ENCODE data around the gene SLC6A3.

SLC6A3 gene

DNA sequence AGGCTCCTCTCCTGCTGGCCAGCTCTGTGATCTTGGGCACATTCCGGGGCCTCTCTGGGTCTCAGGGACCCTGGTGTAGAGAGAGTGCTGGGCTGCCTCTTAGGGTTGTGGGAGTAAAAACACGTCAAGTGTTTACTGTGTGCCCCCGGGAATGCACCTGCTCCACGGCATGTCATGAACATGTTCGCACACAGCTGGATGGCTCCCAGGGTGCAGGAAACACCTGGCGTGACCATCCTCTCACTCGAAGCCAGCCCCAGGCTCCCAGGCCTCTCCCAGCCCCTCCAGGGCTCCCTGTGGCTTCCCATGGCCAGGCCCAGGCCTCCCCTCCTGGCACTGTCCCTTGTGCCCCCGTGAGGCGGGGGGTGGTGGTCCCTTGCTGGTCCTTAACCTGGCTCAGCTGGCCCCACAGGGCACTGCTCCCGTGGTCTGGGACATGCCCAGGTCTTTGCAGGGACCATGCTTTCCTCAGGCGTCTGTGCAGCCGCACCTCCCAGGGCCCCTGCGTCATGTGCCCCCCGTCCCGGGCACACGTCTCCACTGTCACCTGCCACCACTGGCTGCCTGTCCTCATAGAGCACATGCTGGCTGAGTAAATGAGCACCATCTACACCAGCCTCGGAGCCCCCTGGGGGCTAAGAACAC, 44.9 kb downstream of the SLC6A3 start:
- no peak for DNase-seq (ENCODE audit: low read depth)
- TF ChIP-seq, protein P1, sequence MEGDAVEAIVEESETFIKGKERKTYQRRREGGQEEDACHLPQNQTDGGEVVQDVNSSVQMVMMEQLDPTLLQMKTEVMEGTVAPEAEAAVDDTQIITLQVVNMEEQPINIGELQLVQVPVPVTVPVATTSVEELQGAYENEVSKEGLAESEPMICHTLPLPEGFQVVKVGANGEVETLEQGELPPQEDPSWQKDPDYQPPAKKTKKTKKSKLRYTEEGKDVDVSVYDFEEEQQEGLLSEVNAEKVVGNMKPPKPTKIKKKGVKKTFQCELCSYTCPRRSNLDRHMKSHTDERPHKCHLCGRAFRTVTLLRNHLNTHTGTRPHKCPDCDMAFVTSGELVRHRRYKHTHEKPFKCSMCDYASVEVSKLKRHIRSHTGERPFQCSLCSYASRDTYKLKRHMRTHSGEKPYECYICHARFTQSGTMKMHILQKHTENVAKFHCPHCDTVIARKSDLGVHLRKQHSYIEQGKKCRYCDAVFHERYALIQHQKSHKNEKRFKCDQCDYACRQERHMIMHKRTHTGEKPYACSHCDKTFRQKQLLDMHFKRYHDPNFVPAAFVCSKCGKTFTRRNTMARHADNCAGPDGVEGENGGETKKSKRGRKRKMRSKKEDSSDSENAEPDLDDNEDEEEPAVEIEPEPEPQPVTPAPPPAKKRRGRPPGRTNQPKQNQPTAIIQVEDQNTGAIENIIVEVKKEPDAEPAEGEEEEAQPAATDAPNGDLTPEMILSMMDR (IDR thresholded peaks at IDR 0.05; ENCODE audit: insufficient read depth, low read depth, low read length, missing control alignments), result no peak
- no peak overlapping the region for H3K4me3 ChIP-seq (ENCODE audit: low read length)

DNA sequence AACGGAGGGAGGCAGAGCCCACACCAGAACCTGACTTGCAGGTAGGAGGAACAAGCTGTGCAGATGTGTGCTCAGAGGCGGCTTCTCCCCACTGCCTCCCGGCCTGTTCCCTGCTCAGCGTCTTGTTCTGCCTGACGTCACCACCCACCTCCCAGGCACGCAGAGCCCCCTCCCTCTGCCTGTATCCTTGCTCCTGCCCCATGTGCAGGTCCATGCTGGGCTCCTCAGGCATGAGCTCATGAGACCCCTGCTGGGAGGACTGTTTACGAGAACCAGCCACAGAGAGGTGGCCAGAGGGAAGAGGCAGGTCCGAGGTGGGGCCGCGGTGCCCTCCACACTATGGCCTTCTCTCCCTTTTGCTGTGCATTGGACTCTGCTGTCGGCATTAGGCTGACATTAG, 45.5 kb downstream of the SLC6A3 start:
- no peak for DNase-seq (ENCODE audit: low read depth)
- no peak overlapping the region for H3K4me3 ChIP-seq (ENCODE audit: low read length)
- TF ChIP-seq, protein P1 (IDR thresholded peaks at IDR 0.05; ENCODE audit: insufficient read depth, low read depth, low read length, missing control alignments), result no peak

DNA sequence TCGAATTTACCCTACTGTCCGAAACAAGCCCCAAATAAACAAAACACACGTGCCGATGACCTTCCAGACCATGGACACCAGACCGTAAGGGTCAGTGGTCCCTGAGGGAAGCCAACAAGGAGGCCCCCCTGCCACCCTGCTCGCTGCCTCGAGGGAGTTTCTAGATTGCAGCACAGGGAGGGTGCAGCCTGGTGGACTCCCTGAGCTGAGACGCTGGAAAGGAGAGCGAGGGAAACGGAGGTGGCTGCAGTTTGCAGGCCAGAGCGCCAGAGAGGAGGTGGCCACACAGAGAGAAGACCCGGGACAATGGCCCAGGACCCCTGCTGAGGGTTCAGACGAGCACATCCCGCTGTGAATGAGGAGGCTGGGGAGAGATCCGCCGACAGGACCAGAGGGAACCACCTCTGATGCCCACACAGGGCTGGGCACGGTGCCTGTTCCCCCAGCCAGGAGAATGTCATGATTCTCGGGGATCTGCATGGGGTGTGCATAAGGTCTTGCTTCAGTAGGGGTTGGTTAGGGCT, 48.9 kb downstream of the SLC6A3 start:
- DNase-seq (ENCODE audit: low read depth), result no peak
- TF ChIP-seq, protein P1 (IDR thresholded peaks at IDR 0.05; ENCODE audit: insufficient read depth, low read depth, low read length, missing control alignments), result no peak
- H3K4me3 ChIP-seq (ENCODE audit: low read length), result no peak overlapping the region

DNA sequence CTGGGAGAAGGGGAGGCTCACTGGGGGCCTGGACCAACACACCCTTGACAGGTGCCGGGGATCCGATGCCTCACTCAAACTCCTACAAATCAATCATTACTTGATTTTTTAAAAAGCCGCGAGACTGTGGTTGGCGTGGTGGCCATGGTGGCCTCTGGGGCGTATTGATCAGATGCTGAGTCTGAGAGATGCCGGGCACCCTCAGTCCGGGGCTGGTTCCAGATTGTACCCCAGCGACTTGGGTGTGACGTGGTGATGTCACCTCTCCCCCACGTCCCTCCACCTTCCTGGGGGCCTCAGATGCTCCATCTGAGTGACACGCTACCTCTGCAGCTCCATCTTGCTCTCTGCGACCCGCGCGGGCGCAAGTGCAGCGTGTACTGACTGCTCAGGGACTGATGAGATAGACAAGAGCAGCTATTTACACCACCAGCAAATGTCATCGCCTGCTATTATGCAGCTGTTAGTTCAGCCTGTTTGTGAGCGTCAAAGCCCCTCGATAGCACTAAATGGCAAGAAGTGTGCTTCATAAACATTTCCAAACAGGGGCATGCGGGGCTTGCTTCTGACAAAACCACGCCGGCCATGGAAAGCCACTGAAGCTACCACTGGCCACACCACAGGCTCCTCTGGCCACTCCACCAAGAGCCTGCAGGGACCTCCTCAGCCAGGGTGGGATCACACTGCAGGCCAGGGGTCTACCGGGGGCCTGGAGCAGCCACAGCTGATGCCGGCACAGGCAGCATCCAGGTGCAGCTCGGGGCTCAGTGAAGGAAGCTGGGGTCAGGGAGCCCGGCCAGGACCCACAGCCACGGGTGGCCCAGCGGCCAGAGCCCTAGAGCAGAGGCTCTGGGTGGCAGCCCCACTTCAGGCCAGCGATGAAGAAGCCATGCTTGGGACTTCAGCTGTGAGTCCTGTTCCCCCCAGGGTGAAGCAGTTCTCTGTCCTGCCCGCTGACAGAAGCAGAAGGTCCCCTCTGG, 50.1 kb downstream of the SLC6A3 start:
- DNase-seq (ENCODE audit: low read depth), result no peak

DNA sequence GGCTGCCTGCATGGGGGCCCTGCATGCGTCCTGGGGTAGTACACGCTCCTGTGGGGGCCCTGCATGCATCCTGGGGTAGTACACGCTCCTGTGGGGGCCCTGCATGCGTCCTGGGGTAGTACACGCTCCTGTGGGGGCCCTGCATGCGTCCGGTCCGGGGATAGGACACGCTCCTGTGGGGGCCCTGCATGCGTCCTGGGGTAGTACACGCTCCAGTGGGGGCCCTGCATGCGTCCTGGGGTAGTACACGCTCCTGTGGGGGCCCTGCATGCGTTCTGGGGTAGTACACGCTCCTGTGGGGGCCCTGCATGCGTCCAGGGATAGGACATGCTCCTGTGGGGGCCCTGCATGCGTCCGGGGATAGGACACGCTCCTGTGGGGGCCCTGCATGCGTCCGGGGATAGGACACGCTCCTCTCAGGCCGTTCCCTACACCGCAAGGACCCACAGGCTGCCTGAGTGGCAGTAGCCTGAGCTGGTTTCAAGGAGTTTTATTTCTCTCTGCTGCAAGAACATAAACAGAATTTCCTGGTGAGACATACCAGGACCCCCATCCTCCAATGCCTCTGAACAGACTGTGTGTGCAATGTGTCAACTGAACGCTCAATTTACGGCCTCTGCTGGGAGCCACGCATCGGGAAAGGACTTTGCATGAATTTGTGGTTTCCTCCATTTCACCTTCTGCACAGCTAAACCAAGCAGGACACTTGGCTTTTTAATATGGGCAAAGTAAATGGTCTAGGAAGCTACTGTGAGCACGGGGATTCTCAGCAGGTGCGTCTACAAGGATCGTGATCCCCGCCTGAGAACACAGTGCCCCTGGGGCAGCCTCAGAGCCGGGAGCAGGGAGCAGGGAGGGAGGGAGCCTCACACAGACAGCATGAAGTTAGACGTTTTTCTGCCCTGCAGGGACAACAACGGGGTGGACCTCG, 51.4 kb downstream of the SLC6A3 start:
- no peak for DNase-seq (ENCODE audit: low read depth)
- H3K4me3 ChIP-seq (ENCODE audit: low read length), result no peak overlapping the region
- TF ChIP-seq, protein P1 (IDR thresholded peaks at IDR 0.05; ENCODE audit: insufficient read depth, low read depth, low read length, missing control alignments), result no peak

More for the DNA sequence above, 50.1 kb downstream of the SLC6A3 start:
- TF ChIP-seq, protein P1 (IDR thresholded peaks at IDR 0.05; ENCODE audit: insufficient read depth, low read depth, low read length, missing control alignments), result no peak
- H3K4me3 ChIP-seq (ENCODE audit: low read length), result no peak overlapping the region
